Progenitor cell of endocrine pancreas (in vitro differentiated cells): Measurements from ENCODE around the gene TDRD7. TPM values are rescaled to one million over a fixed set of nuclear protein-coding genes. Genes with fewer than 3 reads are reported as not detected.

ENCODE experiments used
- DNase-seq: peaks from one replicate; pipeline ENCODE4 v3.0.0; 2021; ENCODE audit warnings: low spot score; ENCODE audit not compliant: unreplicated experiment
- H3K27ac Mint-ChIP-seq: 2 replicates; pipeline ENCODE4 v1.8.0; 2021; ENCODE audit warnings: mild to moderate bottlenecking, moderate library complexity, mixed read lengths
- H3K27me3 Mint-ChIP-seq: 2 replicates; pipeline ENCODE4 v1.8.0; 2021; ENCODE audit warnings: mixed read lengths
- H3K36me3 Mint-ChIP-seq: 2 replicates; pipeline ENCODE4 v1.8.0; 2022; ENCODE audit warnings: mixed read lengths; ENCODE audit not compliant: insufficient read depth
- H3K4me1 Mint-ChIP-seq: 2 replicates; pipeline ENCODE4 v1.8.0; 2021; ENCODE audit warnings: low read depth, mixed read lengths
- H3K4me3 Mint-ChIP-seq: 2 replicates; pipeline ENCODE4 v1.8.0; 2021; ENCODE audit warnings: low read depth, mild to moderate bottlenecking, moderate library complexity, mixed read lengths
- H3K9me3 Mint-ChIP-seq: 2 replicates; pipeline ENCODE4 v1.8.0; 2021; ENCODE audit warnings: low read depth, mixed read lengths
- CTCF ChIP-seq: fragments of 200-600 bp; sonication (generic); IDR thresholded peaks from one replicate; pipeline ENCODE4 v1.5.0; 2021; ENCODE audit warnings: antibody characterized with exemption, mild to moderate bottlenecking; ENCODE audit not compliant: unreplicated experiment
- total RNA-seq: library from RNA; stranded (reverse); gene quantifications from 2 replicates; pipeline ENCODE4 v1.2.1, GENCODE V29; 2021

The TDRD7 gene
- total RNA-seq, 1 donor from 2014 or later, result 14.2 TPM

- peaks cover 17% of the 10 kb centered on the region for H3K4me1 Mint-ChIP-seq
- TF ChIP-seq CTCF, result no peak
- no peak for DNase-seq
- no peaks in the 10 kb centered on the region for H3K27me3 Mint-ChIP-seq
- H3K9me3 Mint-ChIP-seq, result peaks cover 17% of the 10 kb centered on the region
- peaks cover 4% of the 10 kb centered on the region for H3K36me3 Mint-ChIP-seq
- H3K27ac Mint-ChIP-seq, result no peak overlapping the region
- no peak overlapping the region for H3K4me3 Mint-ChIP-seq
Measured at GRCh38 chr9:97405551-97405950, 6.3 kb upstream of the TDRD7 start.

DNA sequence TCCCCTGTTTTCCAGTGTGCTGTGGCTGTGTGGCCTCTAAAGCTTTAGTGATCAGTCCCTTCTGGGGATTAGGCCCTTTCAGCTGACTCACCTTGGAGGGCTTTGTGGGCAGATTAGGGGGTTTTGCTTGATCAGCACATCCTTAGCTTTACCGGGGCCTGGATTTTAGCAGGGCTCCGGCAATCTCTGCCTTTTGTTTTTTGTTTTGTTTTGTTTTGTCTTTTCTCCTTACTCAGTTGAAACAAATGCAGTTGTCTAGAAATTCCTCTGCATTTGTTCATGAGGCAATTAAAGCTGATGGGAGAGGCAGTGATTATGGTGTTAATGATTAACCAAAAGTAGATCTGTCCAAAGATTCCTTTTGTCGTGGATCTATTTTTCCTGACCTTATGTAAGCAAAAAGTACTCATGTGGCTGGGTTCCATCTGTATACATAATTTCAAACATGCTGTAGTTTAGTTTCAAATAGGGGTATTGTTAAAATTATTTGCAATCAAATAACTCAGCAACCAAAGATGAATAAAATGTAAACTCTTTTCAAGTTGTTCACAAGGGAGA, 5.2 kb upstream of the TDRD7 start:
- Mint-ChIP-seq H3K36me3 (peaks cover 4% of the 10 kb centered on the region), H3K4me1 (peaks cover 18% of the 10 kb centered on the region), H3K27me3 (no peaks in the 10 kb centered on the region), H3K9me3 (peaks cover 17% of the 10 kb centered on the region), H3K4me3 (no peak overlapping the region), H3K27ac (peak overlapping the region; percentile 83)
- TF ChIP-seq CTCF, result no peak
- DNase-seq, result no peak

DNA sequence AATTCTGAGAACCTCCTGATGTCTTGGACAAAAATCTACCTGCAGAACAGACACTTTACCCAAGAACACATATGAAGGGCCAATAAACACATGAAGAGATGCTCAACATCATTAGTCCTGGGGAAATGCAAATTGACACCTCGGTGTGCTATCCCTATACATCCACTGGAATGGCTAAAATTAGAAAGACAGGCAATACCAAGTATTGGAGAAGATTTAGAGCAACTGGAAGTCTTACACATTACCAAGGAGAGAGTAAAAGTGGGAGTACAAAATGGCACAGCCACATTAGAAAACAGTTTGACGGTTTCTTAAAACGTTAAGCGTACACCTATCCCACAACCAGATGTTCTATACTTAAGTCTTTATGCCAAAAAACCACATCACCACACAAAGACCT, 3.3 kb upstream of the TDRD7 start:
- H3K27me3 Mint-ChIP-seq, result peaks cover 3% of the 10 kb centered on the region
- H3K4me1 Mint-ChIP-seq, result peaks cover 28% of the 10 kb centered on the region
- peaks cover 15% of the 10 kb centered on the region for H3K9me3 Mint-ChIP-seq
- peaks cover 3% of the 10 kb centered on the region for H3K36me3 Mint-ChIP-seq
- no peak overlapping the region for H3K27ac Mint-ChIP-seq
- DNase-seq, result no peak
- no peak for TF ChIP-seq CTCF
- H3K4me3 Mint-ChIP-seq, result no peak overlapping the region

GRCh38 chr9:97411440-97411788, 482 bp upstream of the TDRD7 start:
- no peak for DNase-seq
- H3K27ac Mint-ChIP-seq, result peak overlapping the region; percentile 87
- H3K36me3 Mint-ChIP-seq, result no peaks in the 10 kb centered on the region
- peaks cover 7% of the 10 kb centered on the region for H3K9me3 Mint-ChIP-seq
- peak overlapping the region; percentile 89 for H3K4me3 Mint-ChIP-seq
- H3K27me3 Mint-ChIP-seq, result peaks cover 3% of the 10 kb centered on the region
- no peak for TF ChIP-seq CTCF
- peaks cover 31% of the 10 kb centered on the region for H3K4me1 Mint-ChIP-seq

GRCh38 chr9:97412626-97413385, 910 bp downstream of the TDRD7 start:
- Mint-ChIP-seq H3K4me3 (peak overlapping the region; percentile 87), H3K9me3 (peaks cover 7% of the 10 kb centered on the region), H3K27ac (peak overlapping the region; percentile 29), H3K4me1 (peaks cover 21% of the 10 kb centered on the region), H3K27me3 (peaks cover 3% of the 10 kb centered on the region), H3K36me3 (no peaks in the 10 kb centered on the region)
- DNase-seq, result no peak
- no peak for TF ChIP-seq CTCF
